Measurements from ENCODE around the gene PDZRN3.

The PDZRN3 gene

DNA sequence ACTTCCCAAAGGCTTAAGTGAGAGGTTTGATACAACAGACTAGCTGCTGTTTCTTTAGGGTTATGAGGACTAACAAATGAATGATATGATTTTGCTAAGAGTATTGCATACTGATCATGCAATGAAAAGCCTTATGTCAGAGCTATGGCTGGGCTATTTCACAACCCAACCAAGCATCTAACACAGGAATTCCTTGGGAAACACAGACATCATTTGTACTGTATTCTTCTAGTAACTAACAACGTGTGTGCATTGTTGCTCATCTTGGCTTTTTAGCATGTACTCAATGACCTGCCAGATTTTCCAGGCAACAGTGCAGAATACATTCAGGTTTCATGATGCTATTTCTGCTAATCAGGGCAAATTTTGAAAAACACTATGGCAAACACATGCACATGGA is 19.3 kb downstream of the PDZRN3 start:
- peaks cover 28% of the 10 kb centered on the region for H3K4me1 ChIP-seq (ENCODE audit: control insufficient read depth, insufficient read depth, low read length)

DNA sequence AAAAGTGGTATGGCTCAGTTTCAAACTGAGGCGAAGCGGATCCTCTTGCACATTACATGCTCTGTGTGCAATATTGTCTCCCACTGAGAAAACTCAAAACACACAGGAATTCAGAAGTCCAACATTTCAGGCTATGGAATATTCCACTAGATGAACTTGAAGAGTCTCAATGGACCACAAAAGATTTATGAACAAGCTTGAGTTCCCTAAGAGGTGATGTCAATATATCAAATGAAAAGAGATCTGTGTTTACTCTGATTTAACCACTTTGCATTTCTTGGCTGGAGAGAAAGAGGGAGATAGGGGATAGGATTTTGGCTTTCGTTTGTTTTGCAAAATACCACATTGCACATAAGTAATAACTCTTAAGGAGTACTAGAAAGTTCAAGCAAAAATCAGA is 20.3 kb downstream of the PDZRN3 start:
- H3K9ac ChIP-seq (ENCODE audit: low read depth, low read length), result no peak overlapping the region
- H3K4me3 ChIP-seq (ENCODE audit: low read length), result no peak overlapping the region
- H3K9me3 ChIP-seq (replicated peaks; ENCODE audit: low read length), result no peaks in the 10 kb centered on the region
- no peak overlapping the region for H3K4me2 ChIP-seq (ENCODE audit: low read length)
- H3K4me1 ChIP-seq (ENCODE audit: control insufficient read depth, insufficient read depth, low read length), result peaks cover 28% of the 10 kb centered on the region
- no peaks in the 10 kb centered on the region for H3K36me3 ChIP-seq (ENCODE audit: insufficient read depth, low read length)
- no peaks in the 10 kb centered on the region for H3K27me3 ChIP-seq (ENCODE audit: control insufficient read depth, insufficient read depth, low read length)

More for the DNA sequence above, 19.3 kb downstream of the PDZRN3 start:
- H3K4me3 ChIP-seq (ENCODE audit: low read length), result no peak overlapping the region
- no peak overlapping the region for H3K4me2 ChIP-seq (ENCODE audit: low read length)
- no peaks in the 10 kb centered on the region for H3K27me3 ChIP-seq (ENCODE audit: control insufficient read depth, insufficient read depth, low read length)
- no peak overlapping the region for H3K9ac ChIP-seq (ENCODE audit: low read depth, low read length)
- no peaks in the 10 kb centered on the region for H3K36me3 ChIP-seq (ENCODE audit: insufficient read depth, low read length)
- H3K9me3 ChIP-seq (replicated peaks; ENCODE audit: low read length), result no peaks in the 10 kb centered on the region

DNA sequence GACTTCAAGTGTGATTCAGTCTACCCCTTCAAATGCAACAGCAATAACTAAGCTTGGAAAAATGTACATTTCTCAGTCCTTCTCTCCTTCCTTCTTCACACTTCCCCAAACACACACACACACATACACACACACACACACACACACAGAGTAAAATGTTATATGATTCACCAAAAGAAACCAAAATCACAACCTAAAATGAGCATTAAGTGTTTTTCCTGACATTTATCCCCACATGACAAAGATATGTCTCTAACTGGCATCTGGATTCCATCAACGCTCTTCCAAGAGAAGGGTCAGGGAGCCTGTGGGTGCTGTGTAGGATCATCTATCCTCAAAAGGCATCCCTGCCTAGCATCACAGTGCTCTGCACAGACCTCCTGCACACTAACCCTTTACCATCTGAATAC is 21.0 kb downstream of the PDZRN3 start:
- Histone ChIP-seq H3K36me3 (ENCODE audit: insufficient read depth, low read length) (no peaks in the 10 kb centered on the region), H3K4me2 (ENCODE audit: low read length) (peak overlapping the region; percentile 17), H3K4me1 (ENCODE audit: control insufficient read depth, insufficient read depth, low read length) (peaks cover 28% of the 10 kb centered on the region), H3K4me3 (ENCODE audit: low read length) (no peak overlapping the region), H3K27me3 (ENCODE audit: control insufficient read depth, insufficient read depth, low read length) (no peaks in the 10 kb centered on the region), H3K9me3 (replicated peaks; ENCODE audit: low read length) (no peaks in the 10 kb centered on the region), H3K9ac (ENCODE audit: low read depth, low read length) (no peak overlapping the region)

- peaks cover 28% of the 10 kb centered on the region for H3K4me1 ChIP-seq (ENCODE audit: control insufficient read depth, insufficient read depth, low read length)
These were observed 22.6 kb downstream of the PDZRN3 start for GRCh38 chr3:73602170-73602569.

DNA sequence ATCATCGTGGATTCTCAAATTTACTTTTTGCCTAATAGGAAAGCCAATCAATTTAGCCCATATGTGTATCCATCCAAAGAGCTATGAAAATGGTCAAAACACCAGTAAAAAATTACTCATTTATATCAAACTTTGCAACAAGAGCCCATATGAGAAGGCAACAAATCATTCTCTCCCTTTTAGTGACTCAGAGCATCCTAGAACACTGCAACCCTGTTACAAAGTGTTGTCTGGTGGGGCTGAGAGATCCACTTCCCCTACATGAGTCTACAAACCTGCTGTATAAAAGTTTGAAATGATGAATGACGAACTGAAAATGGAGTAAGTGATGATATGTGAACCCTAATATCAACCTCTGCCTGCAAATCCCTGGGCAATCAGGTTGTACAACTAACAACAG is 23.3 kb downstream of the PDZRN3 start:
- no peak overlapping the region for H3K4me2 ChIP-seq (ENCODE audit: low read length)
- no peaks in the 10 kb centered on the region for H3K36me3 ChIP-seq (ENCODE audit: insufficient read depth, low read length)
- H3K9me3 ChIP-seq (replicated peaks; ENCODE audit: low read length), result no peaks in the 10 kb centered on the region
- no peak overlapping the region for H3K4me3 ChIP-seq (ENCODE audit: low read length)
- no peaks in the 10 kb centered on the region for H3K27me3 ChIP-seq (ENCODE audit: control insufficient read depth, insufficient read depth, low read length)
- H3K9ac ChIP-seq (ENCODE audit: low read depth, low read length), result no peak overlapping the region
- H3K4me1 ChIP-seq (ENCODE audit: control insufficient read depth, insufficient read depth, low read length), result peaks cover 28% of the 10 kb centered on the region

More at GRCh38 chr3:73602170-73602569, 22.6 kb downstream of the PDZRN3 start:
- H3K4me3 ChIP-seq (ENCODE audit: low read length), result no peak overlapping the region
- H3K9me3 ChIP-seq (replicated peaks; ENCODE audit: low read length), result no peaks in the 10 kb centered on the region
- no peak overlapping the region for H3K4me2 ChIP-seq (ENCODE audit: low read length)
- no peak overlapping the region for H3K9ac ChIP-seq (ENCODE audit: low read depth, low read length)
- no peaks in the 10 kb centered on the region for H3K36me3 ChIP-seq (ENCODE audit: insufficient read depth, low read length)
- no peaks in the 10 kb centered on the region for H3K27me3 ChIP-seq (ENCODE audit: control insufficient read depth, insufficient read depth, low read length)

DNA sequence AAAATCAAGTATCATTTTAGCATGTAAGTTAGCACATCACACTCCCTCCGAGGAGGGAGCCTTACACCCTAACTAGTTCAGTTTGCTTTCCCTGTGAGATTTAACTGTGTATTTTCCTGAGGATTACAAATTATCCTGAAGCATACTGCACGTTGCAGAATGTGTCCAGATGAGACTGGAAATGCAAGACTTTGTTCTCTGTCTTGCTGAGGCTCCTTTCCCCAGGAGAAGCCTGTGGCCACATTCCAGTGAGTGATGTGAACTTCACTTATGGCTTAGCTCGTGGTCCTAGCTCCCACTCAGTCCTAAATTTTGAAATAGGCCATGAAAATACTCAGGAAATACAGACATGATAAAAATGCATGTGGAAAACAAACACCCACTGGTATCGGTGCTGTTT is 23.7 kb downstream of the PDZRN3 start:
- peaks cover 28% of the 10 kb centered on the region for H3K4me1 ChIP-seq (ENCODE audit: control insufficient read depth, insufficient read depth, low read length)

GRCh38 chr3:73600293-73600938 is 24.3 kb downstream of the PDZRN3 start:
- H3K4me1 ChIP-seq (ENCODE audit: control insufficient read depth, insufficient read depth, low read length), result peaks cover 28% of the 10 kb centered on the region
- no peak overlapping the region for H3K9ac ChIP-seq (ENCODE audit: low read depth, low read length)
- H3K4me3 ChIP-seq (ENCODE audit: low read length), result no peak overlapping the region
- no peak overlapping the region for H3K4me2 ChIP-seq (ENCODE audit: low read length)
- no peaks in the 10 kb centered on the region for H3K9me3 ChIP-seq (replicated peaks; ENCODE audit: low read length)
- H3K36me3 ChIP-seq (ENCODE audit: insufficient read depth, low read length), result no peaks in the 10 kb centered on the region
- no peaks in the 10 kb centered on the region for H3K27me3 ChIP-seq (ENCODE audit: control insufficient read depth, insufficient read depth, low read length)

More for the DNA sequence above, 23.7 kb downstream of the PDZRN3 start:
- no peaks in the 10 kb centered on the region for H3K27me3 ChIP-seq (ENCODE audit: control insufficient read depth, insufficient read depth, low read length)
- H3K36me3 ChIP-seq (ENCODE audit: insufficient read depth, low read length), result no peaks in the 10 kb centered on the region
- no peak overlapping the region for H3K4me3 ChIP-seq (ENCODE audit: low read length)
- no peak overlapping the region for H3K4me2 ChIP-seq (ENCODE audit: low read length)
- H3K9me3 ChIP-seq (replicated peaks; ENCODE audit: low read length), result no peaks in the 10 kb centered on the region
- no peak overlapping the region for H3K9ac ChIP-seq (ENCODE audit: low read depth, low read length)

GRCh38 chr3:73599605-73600004 is 25.1 kb downstream of the PDZRN3 start:
- no peaks in the 10 kb centered on the region for H3K9me3 ChIP-seq (replicated peaks; ENCODE audit: low read length)
- no peaks in the 10 kb centered on the region for H3K36me3 ChIP-seq (ENCODE audit: insufficient read depth, low read length)
- no peak overlapping the region for H3K9ac ChIP-seq (ENCODE audit: low read depth, low read length)
- no peak overlapping the region for H3K4me3 ChIP-seq (ENCODE audit: low read length)
- no peaks in the 10 kb centered on the region for H3K27me3 ChIP-seq (ENCODE audit: control insufficient read depth, insufficient read depth, low read length)
- H3K4me2 ChIP-seq (ENCODE audit: low read length), result no peak overlapping the region
- H3K4me1 ChIP-seq (ENCODE audit: control insufficient read depth, insufficient read depth, low read length), result peaks cover 28% of the 10 kb centered on the region

DNA sequence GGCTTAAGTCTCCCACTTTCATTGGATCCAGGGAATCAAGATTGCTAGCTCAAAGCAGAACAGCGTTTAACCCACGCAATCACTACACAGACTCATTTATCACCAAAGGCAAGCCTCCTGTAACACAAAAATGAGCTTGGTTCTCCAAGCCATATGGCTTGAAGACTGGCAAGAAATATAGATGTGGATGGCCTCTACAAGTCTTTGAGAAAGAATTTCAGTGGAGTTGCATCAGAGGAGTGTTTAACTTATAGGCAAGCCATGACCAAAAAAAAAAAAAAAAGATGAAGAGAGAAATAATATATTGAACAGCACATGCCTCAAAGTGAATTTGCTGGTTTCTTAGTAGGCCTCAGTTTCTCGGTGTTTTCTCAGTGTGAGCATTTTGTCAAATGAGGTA is 27.3 kb downstream of the PDZRN3 start:
- Histone ChIP-seq H3K27me3 (ENCODE audit: control insufficient read depth, insufficient read depth, low read length) (no peaks in the 10 kb centered on the region), H3K4me3 (ENCODE audit: low read length) (no peak overlapping the region), H3K4me2 (ENCODE audit: low read length) (no peak overlapping the region), H3K9ac (ENCODE audit: low read depth, low read length) (no peak overlapping the region), H3K4me1 (ENCODE audit: control insufficient read depth, insufficient read depth, low read length) (peaks cover 11% of the 10 kb centered on the region), H3K36me3 (ENCODE audit: insufficient read depth, low read length) (no peaks in the 10 kb centered on the region), H3K9me3 (replicated peaks; ENCODE audit: low read length) (no peaks in the 10 kb centered on the region)

GRCh38 chr3:73592154-73593144 is 32.3 kb downstream of the PDZRN3 start:
- Histone ChIP-seq H3K36me3 (ENCODE audit: insufficient read depth, low read length) (no peaks in the 10 kb centered on the region), H3K9ac (ENCODE audit: low read depth, low read length) (no peak overlapping the region), H3K4me3 (ENCODE audit: low read length) (no peak overlapping the region), H3K4me1 (ENCODE audit: control insufficient read depth, insufficient read depth, low read length) (peaks cover 6% of the 10 kb centered on the region), H3K9me3 (replicated peaks; ENCODE audit: low read length) (no peaks in the 10 kb centered on the region), H3K27me3 (ENCODE audit: control insufficient read depth, insufficient read depth, low read length) (no peaks in the 10 kb centered on the region), H3K4me2 (ENCODE audit: low read length) (no peak overlapping the region)

DNA sequence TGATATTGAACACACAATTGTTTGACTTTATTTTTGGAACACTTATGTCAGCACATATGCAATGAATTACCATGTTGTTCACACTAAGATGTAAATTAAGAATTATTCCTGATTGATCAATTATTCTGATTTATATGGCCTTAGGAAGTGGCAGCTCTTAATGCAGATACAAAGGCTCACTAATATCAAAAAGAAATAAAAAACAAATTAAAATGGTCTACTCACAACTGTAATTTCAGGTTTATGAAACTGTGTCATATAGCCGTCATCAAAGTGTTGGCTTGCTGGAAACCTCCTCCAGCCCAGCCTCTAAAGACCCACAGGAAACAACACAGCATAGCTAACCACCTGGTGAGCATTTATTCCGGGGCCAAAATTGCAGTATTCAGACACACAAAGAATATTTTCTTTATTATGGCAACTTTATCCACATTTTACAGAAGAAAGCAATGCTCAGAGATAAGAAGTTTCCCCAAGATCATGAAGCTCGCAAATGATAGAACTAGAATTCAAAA is 33.4 kb downstream of the PDZRN3 start:
- no peaks in the 10 kb centered on the region for H3K36me3 ChIP-seq (ENCODE audit: insufficient read depth, low read length)
- H3K4me3 ChIP-seq (ENCODE audit: low read length), result no peak overlapping the region
- H3K4me2 ChIP-seq (ENCODE audit: low read length), result no peak overlapping the region
- no peaks in the 10 kb centered on the region for H3K27me3 ChIP-seq (ENCODE audit: control insufficient read depth, insufficient read depth, low read length)
- peaks cover 6% of the 10 kb centered on the region for H3K4me1 ChIP-seq (ENCODE audit: control insufficient read depth, insufficient read depth, low read length)
- no peaks in the 10 kb centered on the region for H3K9me3 ChIP-seq (replicated peaks; ENCODE audit: low read length)
- no peak overlapping the region for H3K9ac ChIP-seq (ENCODE audit: low read depth, low read length)
